Activated CD4-positive, alpha-beta T cell treated with anti-CD3 and anti-CD28 coated beads for 48 hours (primary cell): ENCODE measurements around the gene PLCH1.

Experiments
- DNase-seq: peaks from one replicate; pipeline ENCODE4 v3.0.0-alpha.2; 2020

PLCH1 gene

GRCh38 chr3:155519078-155519477 lies 225.8 kb downstream of the PLCH1 start:
- DNase-seq, result no peak

GRCh38 chr3:155517903-155518302 lies 227.0 kb downstream of the PLCH1 start:
- no peak for DNase-seq

GRCh38 chr3:155516439-155516838 lies 228.4 kb downstream of the PLCH1 start:
- DNase-seq, result no peak

- DNase-seq, result no peak
Measured at GRCh38 chr3:155512867-155513261, 232.0 kb downstream of the PLCH1 start.

DNA sequence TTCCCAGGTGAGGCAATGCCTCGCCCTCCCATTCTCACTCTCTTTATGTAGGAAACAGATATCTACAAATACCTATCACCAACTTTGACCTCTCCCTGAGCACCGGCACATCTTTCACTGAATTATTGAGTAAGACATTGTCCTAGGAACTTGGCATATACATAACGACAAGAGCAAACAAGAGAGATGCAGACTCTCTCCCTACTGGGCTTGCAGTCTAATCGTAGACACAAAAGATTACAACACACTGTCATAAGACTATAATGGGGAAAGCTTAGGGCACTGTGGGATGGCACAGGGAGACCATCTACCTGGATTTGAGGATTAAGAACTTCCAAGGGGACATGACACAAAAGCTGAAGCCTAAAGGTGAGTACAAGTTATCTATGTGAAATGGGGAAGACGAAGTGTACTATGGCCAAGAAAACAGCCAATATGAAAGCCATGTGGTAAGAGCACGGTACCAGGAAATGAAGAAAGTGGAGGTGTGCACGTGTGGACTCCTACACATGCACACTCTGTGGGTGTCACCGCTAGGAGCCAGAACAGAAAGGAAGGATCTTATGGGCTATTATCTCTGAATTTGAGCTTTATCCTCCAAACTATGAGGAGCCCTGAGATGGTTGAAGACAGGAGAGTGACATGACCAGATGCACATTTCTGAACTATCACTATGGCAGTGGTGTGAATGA lies 232.6 kb downstream of the PLCH1 start:
- no peak for DNase-seq

DNA sequence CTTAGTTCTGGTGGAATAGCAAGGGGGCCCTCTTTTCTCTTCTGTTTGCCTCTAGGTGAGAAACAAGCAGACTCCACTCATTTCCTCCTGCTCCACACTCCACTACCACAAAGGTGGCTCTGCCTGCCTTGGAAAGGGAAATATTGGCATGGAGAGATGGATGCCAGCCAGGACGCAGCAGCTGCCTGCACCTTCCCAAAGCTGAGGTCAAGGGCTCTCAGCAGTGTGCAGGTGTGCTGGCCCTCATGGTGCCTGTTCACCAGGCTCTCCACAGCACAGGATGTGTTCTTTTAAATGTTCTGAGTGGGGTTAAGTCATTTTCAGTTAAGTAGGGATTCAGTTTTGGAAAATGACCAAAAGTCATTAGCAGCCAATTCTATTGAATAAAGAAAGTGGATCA lies 240.2 kb downstream of the PLCH1 start:
- DNase-seq, result no peak

- no peak for DNase-seq
Measured at GRCh38 chr3:155502630-155503029, 242.2 kb downstream of the PLCH1 start.

DNA sequence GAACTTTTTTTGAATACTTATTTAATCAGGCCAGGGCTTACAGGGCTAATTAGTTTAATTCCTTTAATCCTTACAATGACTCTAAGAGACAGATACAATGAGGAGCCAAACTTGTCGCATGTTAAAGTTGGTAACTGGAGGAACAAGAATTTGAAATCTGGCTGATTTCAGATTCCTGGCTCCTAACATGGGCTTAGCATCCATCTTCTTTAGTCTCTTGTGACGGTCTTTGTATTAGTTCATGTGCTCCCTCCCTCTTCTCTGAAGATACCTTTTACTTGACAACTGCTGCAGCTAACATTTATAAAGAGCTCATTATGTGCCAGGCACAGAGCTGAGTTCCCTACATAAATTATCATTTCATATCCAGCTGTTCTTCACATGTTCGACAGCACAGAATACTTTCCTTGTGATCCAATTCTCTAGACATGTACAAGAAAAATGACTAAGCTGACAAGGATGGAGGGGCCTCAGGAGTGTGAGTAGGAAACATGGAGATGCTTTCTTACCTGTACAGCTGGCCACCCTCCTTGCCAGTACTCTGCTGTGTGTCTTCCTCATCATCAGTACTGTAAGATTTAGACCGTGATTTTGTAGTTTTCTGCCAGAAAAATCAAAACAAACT lies 244.6 kb downstream of the PLCH1 start:
- DNase-seq, result no peak

- DNase-seq, result no peak
Measured at GRCh38 chr3:155497930-155498647, 246.8 kb downstream of the PLCH1 start.

GRCh38 chr3:155496206-155496605 lies 248.7 kb downstream of the PLCH1 start:
- no peak for DNase-seq

GRCh38 chr3:155495387-155495786 lies 249.5 kb downstream of the PLCH1 start:
- no peak for DNase-seq

GRCh38 chr3:155494332-155494731 lies 250.5 kb downstream of the PLCH1 start:
- no peak for DNase-seq

DNA sequence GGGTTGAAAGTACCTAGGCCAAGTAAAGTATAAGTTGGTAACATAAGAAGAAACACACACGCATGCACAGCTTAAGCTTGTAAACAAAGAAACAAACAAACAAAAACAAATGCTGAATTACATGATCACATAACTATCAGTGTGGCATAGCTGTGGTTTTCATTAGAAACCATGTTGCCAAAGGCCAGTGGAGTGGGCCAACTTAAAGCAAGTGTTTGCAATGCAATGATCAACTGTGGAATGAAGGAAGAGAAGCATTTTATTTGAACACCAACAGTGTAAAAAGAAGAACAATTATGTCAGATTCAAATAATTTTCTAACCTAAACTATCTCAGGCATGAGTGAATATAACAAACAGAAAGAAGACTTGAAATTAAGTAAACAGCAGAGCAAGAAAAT lies 252.0 kb downstream of the PLCH1 start:
- no peak for DNase-seq

DNA sequence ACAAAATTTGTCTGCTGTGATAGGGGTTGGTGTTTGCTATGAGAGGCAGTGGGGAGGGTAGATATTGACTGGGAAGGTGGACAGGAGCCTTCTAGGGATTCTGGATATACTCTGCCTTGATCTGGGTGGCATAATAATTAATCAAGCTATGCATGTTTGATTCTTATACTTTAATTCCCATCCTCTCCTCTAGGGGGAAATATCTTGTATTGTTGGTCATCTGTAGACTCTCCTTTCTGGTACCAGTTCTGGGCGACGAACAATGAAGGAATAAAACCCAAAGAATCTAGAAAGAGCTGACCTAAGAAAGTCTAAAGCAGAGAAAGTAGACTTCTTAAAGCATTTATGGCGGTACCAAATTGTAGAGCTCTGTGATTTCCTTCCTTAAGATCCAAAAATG lies 253.2 kb downstream of the PLCH1 start:
- DNase-seq, result no peak

DNA sequence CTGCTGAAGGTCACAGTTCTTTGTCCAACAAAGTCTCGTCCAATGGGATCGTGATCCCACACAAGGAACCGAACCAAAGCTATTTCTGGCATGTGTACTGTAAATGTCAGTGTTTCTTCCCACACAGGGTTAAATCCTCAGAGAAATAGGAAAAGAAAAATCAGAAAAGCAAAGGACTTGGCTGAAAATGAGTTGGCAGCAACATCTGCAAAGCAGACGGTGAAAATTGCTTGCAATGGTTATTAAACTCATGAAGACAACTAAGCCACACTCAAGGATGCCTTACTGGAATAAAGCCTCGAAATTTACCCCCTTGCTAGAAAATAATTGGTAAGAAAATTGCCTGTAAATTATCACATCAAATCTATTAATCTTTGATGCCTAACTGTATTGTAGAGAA lies 256.2 kb downstream of the PLCH1 start:
- no peak for DNase-seq

DNA sequence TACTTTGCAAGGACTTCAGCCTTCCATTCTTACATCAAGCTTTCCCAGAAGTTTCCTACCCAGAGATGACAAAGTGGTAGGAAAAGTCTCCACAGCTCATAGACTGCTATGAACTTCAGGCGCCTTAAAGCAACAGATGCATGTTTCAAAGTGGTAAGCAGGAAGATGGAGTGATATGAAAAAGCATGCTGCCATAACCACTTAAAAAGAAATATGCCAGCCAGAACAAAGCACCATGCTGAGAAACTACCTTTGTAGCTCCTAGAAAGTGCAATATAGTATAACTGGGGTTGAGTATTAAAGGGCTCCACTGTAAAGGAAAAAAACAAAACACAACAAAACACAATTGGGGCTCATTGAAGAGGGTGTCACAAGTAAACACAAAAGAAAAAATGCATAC lies 259.0 kb downstream of the PLCH1 start:
- no peak for DNase-seq

GRCh38 chr3:155481591-155481990 lies 263.3 kb downstream of the PLCH1 start:
- no peak for DNase-seq

DNA sequence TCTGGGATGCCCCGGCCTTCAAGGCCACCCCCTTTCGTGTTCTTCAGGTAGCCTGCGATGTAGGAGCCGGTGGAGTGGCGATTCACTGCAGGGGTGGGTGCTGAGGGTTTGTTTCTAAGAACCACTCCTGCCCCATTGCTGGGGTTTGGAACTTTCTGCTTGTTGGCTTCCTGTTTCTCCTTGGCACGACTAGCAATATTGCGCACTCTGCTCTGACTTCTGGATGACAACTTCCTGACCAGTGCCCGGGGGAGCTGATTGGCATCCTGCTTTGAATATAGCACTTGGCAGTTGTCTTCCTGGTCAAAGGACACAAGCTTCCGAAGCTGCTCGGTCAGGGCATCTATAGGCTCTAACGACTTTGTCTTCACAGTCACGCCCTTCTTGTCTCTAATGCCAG lies 263.8 kb downstream of the PLCH1 start:
- DNase-seq, result no peak

- no peak for DNase-seq
Measured at GRCh38 chr3:155465664-155466063, 279.2 kb downstream of the PLCH1 start.

DNA sequence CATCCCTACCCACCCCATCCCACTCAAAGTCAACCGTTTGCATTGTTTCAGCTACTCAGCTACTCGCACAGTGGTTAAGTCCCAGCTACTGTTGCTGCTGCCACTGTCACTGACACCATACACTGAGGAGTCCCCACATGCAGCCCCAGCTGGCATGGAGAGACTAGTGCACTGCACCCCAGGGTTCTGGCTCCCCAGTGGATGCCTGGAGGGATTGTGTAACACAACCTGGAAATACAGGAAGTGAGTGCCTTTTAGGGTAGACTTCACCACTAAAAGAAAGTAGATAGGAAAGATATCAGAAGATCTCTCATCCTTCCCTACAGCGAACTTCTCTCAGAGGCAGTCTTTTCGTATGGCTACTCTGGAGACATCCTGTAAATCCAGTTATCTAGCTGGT lies 282.2 kb downstream of the PLCH1 start:
- no peak for DNase-seq

DNA sequence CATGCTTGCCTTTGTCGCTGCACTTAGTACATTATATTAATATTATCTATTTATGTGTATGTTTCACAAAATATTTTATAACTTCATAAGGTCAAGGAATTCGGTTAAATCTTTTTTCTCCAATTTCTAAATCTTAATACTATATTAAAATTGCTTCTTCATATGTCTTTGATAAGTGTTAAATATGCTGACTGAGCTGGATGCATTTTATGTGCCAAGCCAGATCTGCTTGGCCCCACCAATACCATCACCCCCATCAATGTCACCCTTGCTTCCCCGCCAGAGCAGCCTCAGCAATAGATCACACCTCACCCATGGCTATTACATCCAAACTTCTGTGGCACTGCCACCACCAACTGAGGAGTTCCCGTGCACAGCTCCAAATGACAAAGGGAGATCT lies 287.3 kb downstream of the PLCH1 start:
- DNase-seq, result no peak

GRCh38 chr3:155455765-155456164 lies 289.1 kb downstream of the PLCH1 start:
- no peak for DNase-seq

GRCh38 chr3:155453512-155453911 lies 291.4 kb downstream of the PLCH1 start:
- no peak for DNase-seq

DNA sequence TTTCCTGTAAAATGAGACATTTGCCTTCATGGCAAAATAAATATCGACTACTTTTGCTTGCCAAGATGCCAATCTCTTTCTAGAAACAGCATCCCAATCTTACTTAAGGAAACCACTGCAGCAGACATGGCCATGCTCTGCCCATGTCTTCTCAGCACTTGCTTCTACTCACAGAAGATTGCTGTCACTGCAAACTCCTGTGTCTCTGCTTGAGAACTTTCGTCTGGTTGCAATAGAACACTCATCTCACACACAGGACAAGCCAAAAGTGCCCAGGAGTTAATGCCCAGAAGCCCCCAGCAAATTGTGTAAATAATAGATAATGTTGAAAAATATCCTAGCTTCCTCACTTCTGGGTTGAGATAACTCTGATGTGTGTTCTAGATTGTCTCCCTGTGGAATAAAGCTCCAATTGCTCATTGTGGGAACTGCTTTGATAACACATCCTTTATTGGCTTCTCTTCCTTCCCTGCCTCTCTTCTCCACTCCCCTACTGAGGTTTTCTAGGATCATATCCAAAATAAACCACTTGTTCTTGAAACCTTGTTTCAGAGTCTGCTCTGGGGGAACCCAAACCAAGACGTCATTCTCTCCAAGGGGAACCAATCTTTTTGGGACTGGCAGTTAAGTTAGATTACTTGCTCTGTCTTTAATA lies 295.1 kb downstream of the PLCH1 start:
- DNase-seq, result no peak
